Transverse colon (tissue), 3 donors: Measurements from ENCODE around the gene ZNF407.

Source experiments
- CTCF ChIP-seq, 5 experiments: fragments of 200-600 bp in 3 of 5; fragments of 450-650 bp in 2 of 5; sonication (generic) in 3 of 5; IDR thresholded peaks; 1 replicate in 2 of 5; 2 replicates in 3 of 5; pipeline ENCODE4 v1.5.1; 2016 to 2017; ENCODE audit warnings: antibody characterized with exemption in 5 of 5, inconsistent platforms in 3 of 5, mild to moderate bottlenecking in 2 of 5, moderate library complexity in 1 of 5
- POLR2A ChIP-seq: fragments of 450-650 bp; IDR thresholded peaks from one replicate; pipeline ENCODE4 v1.6.1; 2016; ENCODE audit warnings: antibody characterized with exemption, mild to moderate bottlenecking, moderate library complexity

GRCh38 chr18:74929110-74929509 lies 331.4 kb downstream of the ZNF407 start:
- TF ChIP-seq CTCF (IDR thresholded peaks at IDR 0.05) = no peak
- TF ChIP-seq POLR2A = no peak
